HEK293 (cell line): ENCODE data around the gene GDF9.

ENCODE experiments used
- CTCF ChIA-PET: fragments of 350-600 bp; formaldehyde crosslinking; extraction: SDS; loops from one replicate; lab custom pipeline; 2021; ENCODE audit warnings: antibody characterized with exemption; lab: Yijun Ruan, JAX
- POLR2A ChIA-PET: fragments of 300-600 bp; formaldehyde crosslinking; extraction: SDS; loops from one replicate; lab custom pipeline; 2020; ENCODE audit warnings: antibody characterized with exemption, inconsistent platforms; lab: Yijun Ruan, JAX
- H3K27ac ChIP-seq: fragments of 200-500 bp; sonication (Bioruptor generic); 2 replicates; pipeline ENCODE4 v1.5.1; 2014; ENCODE audit warnings: low read depth, low read length, control low read depth, inconsistent platforms; ENCODE audit errors: extremely low read depth
- H3K36me3 ChIP-seq, 2 experiments: fragments of 200-500 bp in 1 of 2; sonication (Bioruptor generic) in 1 of 2; 1 replicate in 1 of 2; 2 replicates in 1 of 2; pipeline ENCODE4 v1.5.1; 2014 to 2017; ENCODE audit warnings: inconsistent platforms in 2 of 2, low read length in 2 of 2; ENCODE audit not compliant: control insufficient read depth in 2 of 2, insufficient read depth in 1 of 2
- H3K4me1 ChIP-seq: fragments of 200-500 bp; sonication (Bioruptor generic); 2 replicates; pipeline ENCODE4 v1.5.1; 2014; ENCODE audit warnings: mild to moderate bottlenecking, low read length, inconsistent platforms; ENCODE audit not compliant: control insufficient read depth, insufficient read depth
- H3K4me3 ChIP-seq: 2 replicates; pipeline ENCODE4 v1.5.1; 2011; ENCODE audit warnings: low read depth, mild to moderate bottlenecking, control low read depth, low read length, moderate library complexity
- H3K9me3 ChIP-seq: fragments of 200-500 bp; sonication (Bioruptor generic); 2 replicates; pipeline ENCODE4 v1.5.1; 2014; ENCODE audit warnings: low read depth, low read length, inconsistent platforms; ENCODE audit not compliant: control insufficient read depth, insufficient read depth
- KLF9 ChIP-seq: fragments of 450-650 bp; formaldehyde crosslinking; IDR thresholded peaks from 2 replicates; pipeline ENCODE4 v1.5.1; 2016; ENCODE audit warnings: missing biosample characterization, missing genetic modification characterization, low read depth
- MEIS1 ChIP-seq: sonication (generic); formaldehyde crosslinking; IDR thresholded peaks from 2 replicates; pipeline ENCODE4 v1.8.1; 2022; ENCODE audit warnings: missing genetic modification reagents, mild to moderate bottlenecking, borderline replicate concordance
- REST ChIP-seq: fragments of 450-650 bp; formaldehyde crosslinking; IDR thresholded peaks from 2 replicates; pipeline ENCODE4 v1.5.1; 2016; ENCODE audit warnings: missing biosample characterization, missing genetic modification characterization
- YY1 ChIP-seq: fragments of 450-650 bp; formaldehyde crosslinking; IDR thresholded peaks from 2 replicates; pipeline ENCODE4 v1.5.1; 2018; ENCODE audit warnings: missing biosample characterization, missing genetic modification characterization
- ZNF133 ChIP-seq: fragments of 450-650 bp; formaldehyde crosslinking; IDR thresholded peaks from 2 replicates; pipeline ENCODE4 v1.5.1; 2016; ENCODE audit warnings: missing biosample characterization, missing genetic modification characterization
- ZNF169 ChIP-seq: fragments of 450-650 bp; formaldehyde crosslinking; IDR thresholded peaks from 2 replicates; pipeline ENCODE4 v1.5.1; 2016; ENCODE audit warnings: missing biosample characterization, missing genetic modification characterization
- ZNF2 ChIP-seq: fragments of 450-650 bp; formaldehyde crosslinking; IDR thresholded peaks from 2 replicates; pipeline ENCODE4 v1.5.1; 2016; ENCODE audit warnings: missing biosample characterization, missing genetic modification characterization
- ZNF214 ChIP-seq: fragments of 450-650 bp; formaldehyde crosslinking; IDR thresholded peaks from 2 replicates; pipeline ENCODE4 v1.5.1; 2017; ENCODE audit warnings: missing biosample characterization, mild to moderate bottlenecking, missing genetic modification characterization, borderline replicate concordance
- ZNF416 ChIP-seq: fragments of 450-650 bp; formaldehyde crosslinking; IDR thresholded peaks from 2 replicates; pipeline ENCODE4 v1.5.1; 2016; ENCODE audit warnings: missing biosample characterization, missing genetic modification characterization
- ZNF423 ChIP-seq: fragments of 450-650 bp; formaldehyde crosslinking; IDR thresholded peaks from 2 replicates; pipeline ENCODE4 v1.5.1; 2016; ENCODE audit warnings: missing biosample characterization, missing genetic modification characterization
- ZNF513 ChIP-seq: fragments of 450-650 bp; IDR thresholded peaks from 2 replicates; pipeline ENCODE4 v1.5.1; 2018; ENCODE audit warnings: missing biosample characterization, missing genetic modification characterization
- TF ChIP-seq, protein P1 (sequence below): fragments of 450-650 bp; IDR thresholded peaks from 2 replicates; pipeline ENCODE4 v1.5.1; 2018; ENCODE audit warnings: missing biosample characterization, mild to moderate bottlenecking, missing genetic modification characterization
- TF ChIP-seq, protein P2 (sequence below): fragments of 450-650 bp; formaldehyde crosslinking; IDR thresholded peaks from 2 replicates; pipeline ENCODE4 v1.5.0; 2017; ENCODE audit warnings: missing biosample characterization, missing genetic modification characterization, borderline replicate concordance
- TF ChIP-seq, protein P3 (sequence below): fragments of 450-650 bp; formaldehyde crosslinking; IDR thresholded peaks from 2 replicates; pipeline ENCODE4 v1.5.1; 2016; ENCODE audit warnings: missing biosample characterization, missing genetic modification characterization, borderline replicate concordance

GDF9 gene

DNA sequence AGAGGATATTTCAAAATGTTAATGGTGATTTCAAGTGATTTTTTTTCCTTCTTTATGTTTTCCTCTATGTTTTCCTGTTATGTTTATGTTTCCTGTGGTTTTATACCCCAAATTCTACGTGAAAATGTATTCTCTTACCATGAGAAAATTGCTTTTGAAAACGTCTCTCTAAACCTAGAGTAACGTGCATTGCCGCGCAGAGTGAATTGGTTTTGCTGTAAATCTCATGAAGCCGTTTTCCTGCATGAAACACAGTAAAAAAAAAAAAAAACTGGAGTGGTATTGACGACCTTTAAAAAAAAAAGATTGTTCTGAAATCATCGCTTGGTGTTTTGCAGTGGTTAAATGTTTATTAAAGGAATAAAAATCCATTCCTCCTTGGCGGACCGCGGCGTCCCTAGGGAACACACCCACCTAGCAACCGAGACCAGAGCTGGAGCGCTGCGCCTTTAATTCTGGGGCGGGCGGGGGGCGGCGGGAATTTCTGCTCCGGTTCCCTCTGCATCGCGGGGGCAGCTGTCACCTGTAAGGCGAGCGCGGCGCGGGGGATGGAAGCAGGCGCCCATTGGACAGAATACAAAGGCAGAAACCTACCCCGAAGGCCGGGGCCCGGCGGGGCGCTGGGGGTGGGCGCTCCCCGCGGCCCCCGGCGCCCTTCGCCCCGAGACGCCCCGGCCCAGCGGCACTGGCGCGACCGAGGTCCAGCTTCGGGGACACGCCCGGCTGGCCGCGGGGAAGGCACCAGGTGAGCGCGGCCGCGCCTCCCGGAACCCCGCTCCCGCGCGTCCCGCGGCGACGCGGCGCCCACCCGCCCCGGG lies 53.3 kb downstream of the GDF9 start, which contains the start of gene SOWAHA (continued):
- TF ChIP-seq, protein P1, sequence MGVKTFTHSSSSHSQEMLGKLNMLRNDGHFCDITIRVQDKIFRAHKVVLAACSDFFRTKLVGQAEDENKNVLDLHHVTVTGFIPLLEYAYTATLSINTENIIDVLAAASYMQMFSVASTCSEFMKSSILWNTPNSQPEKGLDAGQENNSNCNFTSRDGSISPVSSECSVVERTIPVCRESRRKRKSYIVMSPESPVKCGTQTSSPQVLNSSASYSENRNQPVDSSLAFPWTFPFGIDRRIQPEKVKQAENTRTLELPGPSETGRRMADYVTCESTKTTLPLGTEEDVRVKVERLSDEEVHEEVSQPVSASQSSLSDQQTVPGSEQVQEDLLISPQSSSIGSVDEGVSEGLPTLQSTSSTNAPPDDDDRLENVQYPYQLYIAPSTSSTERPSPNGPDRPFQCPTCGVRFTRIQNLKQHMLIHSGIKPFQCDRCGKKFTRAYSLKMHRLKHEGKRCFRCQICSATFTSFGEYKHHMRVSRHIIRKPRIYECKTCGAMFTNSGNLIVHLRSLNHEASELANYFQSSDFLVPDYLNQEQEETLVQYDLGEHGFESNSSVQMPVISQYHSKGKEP = no peak
- peak; percentile 53; the same call in 1 of the 2 replicates for TF ChIP-seq ZNF423 (tag by site-specific recombination)
- TF ChIP-seq, protein P2, sequence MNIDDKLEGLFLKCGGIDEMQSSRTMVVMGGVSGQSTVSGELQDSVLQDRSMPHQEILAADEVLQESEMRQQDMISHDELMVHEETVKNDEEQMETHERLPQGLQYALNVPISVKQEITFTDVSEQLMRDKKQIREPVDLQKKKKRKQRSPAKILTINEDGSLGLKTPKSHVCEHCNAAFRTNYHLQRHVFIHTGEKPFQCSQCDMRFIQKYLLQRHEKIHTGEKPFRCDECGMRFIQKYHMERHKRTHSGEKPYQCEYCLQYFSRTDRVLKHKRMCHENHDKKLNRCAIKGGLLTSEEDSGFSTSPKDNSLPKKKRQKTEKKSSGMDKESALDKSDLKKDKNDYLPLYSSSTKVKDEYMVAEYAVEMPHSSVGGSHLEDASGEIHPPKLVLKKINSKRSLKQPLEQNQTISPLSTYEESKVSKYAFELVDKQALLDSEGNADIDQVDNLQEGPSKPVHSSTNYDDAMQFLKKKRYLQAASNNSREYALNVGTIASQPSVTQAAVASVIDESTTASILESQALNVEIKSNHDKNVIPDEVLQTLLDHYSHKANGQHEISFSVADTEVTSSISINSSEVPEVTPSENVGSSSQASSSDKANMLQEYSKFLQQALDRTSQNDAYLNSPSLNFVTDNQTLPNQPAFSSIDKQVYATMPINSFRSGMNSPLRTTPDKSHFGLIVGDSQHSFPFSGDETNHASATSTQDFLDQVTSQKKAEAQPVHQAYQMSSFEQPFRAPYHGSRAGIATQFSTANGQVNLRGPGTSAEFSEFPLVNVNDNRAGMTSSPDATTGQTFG (tag by site-specific recombination) = no peak
- TF ChIP-seq ZNF214 (tag by site-specific recombination) = no peak
- peak; percentile 62 for TF ChIP-seq KLF9 (tag by site-specific recombination)
- no peak for TF ChIP-seq ZNF2 (tag by site-specific recombination)
- TF ChIP-seq ZNF513 (tag by site-specific recombination) = no peak
- no peak for TF ChIP-seq YY1 (tag by site-specific recombination)

DNA sequence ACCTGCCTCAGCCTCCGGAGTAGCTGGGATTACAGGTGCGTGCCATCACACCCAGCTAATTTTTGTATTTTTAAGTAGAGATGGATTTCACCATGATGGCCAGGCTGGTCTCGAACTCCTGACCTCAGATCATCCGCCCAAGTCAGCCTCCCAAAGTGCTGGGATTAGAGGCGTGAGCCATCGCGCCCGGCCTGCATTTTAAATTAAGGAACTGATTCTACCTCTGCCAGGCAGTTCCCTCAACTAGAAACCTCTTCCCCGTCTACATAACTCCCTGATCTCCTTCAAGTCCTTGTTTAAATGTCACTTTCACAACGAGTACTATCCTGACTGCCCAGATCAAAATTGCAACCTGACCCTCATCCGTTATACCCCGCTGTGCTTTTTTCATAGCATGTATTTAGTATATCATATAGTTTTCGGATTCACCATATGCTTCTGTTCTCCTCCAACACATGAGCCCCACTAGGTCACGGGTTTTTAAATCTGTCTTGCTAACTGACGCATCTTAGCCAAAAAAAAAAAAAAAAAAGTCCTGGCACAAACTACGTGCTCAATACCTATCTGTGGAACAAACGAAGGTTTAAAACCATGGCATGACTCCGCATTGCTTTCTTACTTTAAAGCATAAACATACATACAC lies 54.0 kb downstream of the GDF9 start:
- Histone ChIP-seq H3K4me1 (peaks cover 14% of the 10 kb centered on the region), H3K36me3 (no peaks in the 10 kb centered on the region), H3K9me3 (no peaks in the 10 kb centered on the region), H3K27ac (no peak overlapping the region), H3K4me3 (no peak overlapping the region; the same call in 1 of the 2 replicates)
- ChIA-PET CTCF (interaction anchor here (0.6 to 0.7 kb wide), 2 partner anchors 8 to 287 kb away, joined by 3 read pairs; no protein-coding TSS in a partner anchor), POLR2A (no interaction called here)
- no peak for TF ChIP-seq REST (tag by site-specific recombination)
- TF ChIP-seq ZNF416 (tag by site-specific recombination) = no peak
- TF ChIP-seq MEIS1 = no peak
- TF ChIP-seq, protein P1 = no peak
- TF ChIP-seq ZNF2 (tag by site-specific recombination) = no peak
- no peak for TF ChIP-seq ZNF133
- TF ChIP-seq, protein P3, sequence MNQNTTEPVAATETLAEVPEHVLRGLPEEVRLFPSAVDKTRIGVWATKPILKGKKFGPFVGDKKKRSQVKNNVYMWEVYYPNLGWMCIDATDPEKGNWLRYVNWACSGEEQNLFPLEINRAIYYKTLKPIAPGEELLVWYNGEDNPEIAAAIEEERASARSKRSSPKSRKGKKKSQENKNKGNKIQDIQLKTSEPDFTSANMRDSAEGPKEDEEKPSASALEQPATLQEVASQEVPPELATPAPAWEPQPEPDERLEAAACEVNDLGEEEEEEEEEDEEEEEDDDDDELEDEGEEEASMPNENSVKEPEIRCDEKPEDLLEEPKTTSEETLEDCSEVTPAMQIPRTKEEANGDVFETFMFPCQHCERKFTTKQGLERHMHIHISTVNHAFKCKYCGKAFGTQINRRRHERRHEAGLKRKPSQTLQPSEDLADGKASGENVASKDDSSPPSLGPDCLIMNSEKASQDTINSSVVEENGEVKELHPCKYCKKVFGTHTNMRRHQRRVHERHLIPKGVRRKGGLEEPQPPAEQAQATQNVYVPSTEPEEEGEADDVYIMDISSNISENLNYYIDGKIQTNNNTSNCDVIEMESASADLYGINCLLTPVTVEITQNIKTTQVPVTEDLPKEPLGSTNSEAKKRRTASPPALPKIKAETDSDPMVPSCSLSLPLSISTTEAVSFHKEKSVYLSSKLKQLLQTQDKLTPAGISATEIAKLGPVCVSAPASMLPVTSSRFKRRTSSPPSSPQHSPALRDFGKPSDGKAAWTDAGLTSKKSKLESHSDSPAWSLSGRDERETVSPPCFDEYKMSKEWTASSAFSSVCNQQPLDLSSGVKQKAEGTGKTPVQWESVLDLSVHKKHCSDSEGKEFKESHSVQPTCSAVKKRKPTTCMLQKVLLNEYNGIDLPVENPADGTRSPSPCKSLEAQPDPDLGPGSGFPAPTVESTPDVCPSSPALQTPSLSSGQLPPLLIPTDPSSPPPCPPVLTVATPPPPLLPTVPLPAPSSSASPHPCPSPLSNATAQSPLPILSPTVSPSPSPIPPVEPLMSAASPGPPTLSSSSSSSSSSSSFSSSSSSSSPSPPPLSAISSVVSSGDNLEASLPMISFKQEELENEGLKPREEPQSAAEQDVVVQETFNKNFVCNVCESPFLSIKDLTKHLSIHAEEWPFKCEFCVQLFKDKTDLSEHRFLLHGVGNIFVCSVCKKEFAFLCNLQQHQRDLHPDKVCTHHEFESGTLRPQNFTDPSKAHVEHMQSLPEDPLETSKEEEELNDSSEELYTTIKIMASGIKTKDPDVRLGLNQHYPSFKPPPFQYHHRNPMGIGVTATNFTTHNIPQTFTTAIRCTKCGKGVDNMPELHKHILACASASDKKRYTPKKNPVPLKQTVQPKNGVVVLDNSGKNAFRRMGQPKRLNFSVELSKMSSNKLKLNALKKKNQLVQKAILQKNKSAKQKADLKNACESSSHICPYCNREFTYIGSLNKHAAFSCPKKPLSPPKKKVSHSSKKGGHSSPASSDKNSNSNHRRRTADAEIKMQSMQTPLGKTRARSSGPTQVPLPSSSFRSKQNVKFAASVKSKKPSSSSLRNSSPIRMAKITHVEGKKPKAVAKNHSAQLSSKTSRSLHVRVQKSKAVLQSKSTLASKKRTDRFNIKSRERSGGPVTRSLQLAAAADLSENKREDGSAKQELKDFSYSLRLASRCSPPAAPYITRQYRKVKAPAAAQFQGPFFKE (tag by site-specific recombination) = no peak
- TF ChIP-seq ZNF169 (tag by site-specific recombination) = no peak
